GM10847 (cell line): ENCODE data around the gene CD247.

ENCODE experiments used
- POLR2A ChIP-seq: IDR thresholded peaks from 2 replicates; pipeline ENCODE4 v1.6.1; 2011; ENCODE audit not compliant: insufficient read length; ENCODE audit errors: extremely low read depth

Gene CD247

GRCh38 chr1:167447521-167448136 is 70.7 kb downstream of the CD247 start:
- no peak for TF ChIP-seq POLR2A

GRCh38 chr1:167446966-167447365 is 71.4 kb downstream of the CD247 start:
- TF ChIP-seq POLR2A, result no peak

- TF ChIP-seq POLR2A, result no peak
Measured at GRCh38 chr1:167443757-167444156, 74.6 kb downstream of the CD247 start.

- no peak for TF ChIP-seq POLR2A
Measured at GRCh38 chr1:167442854-167443565, 75.3 kb downstream of the CD247 start.

- no peak for TF ChIP-seq POLR2A
Measured at GRCh38 chr1:167442142-167442848, 76.0 kb downstream of the CD247 start.

GRCh38 chr1:167441222-167441621 is 77.1 kb downstream of the CD247 start:
- TF ChIP-seq POLR2A, result no peak

GRCh38 chr1:167440776-167441175 is 77.6 kb downstream of the CD247 start:
- TF ChIP-seq POLR2A, result no peak

GRCh38 chr1:167440345-167440744 is 78.0 kb downstream of the CD247 start:
- TF ChIP-seq POLR2A, result no peak

GRCh38 chr1:167439301-167439988 is 78.9 kb downstream of the CD247 start:
- TF ChIP-seq POLR2A, result no peak

- TF ChIP-seq POLR2A, result no peak
Measured at GRCh38 chr1:167438171-167439138, 79.9 kb downstream of the CD247 start.

- TF ChIP-seq POLR2A, result no peak
Measured at GRCh38 chr1:167435484-167435883, 82.8 kb downstream of the CD247 start.

- no peak for TF ChIP-seq POLR2A
Measured at GRCh38 chr1:167434306-167434705, 84.0 kb downstream of the CD247 start.

GRCh38 chr1:167433884-167434283 is 84.4 kb downstream of the CD247 start:
- no peak for TF ChIP-seq POLR2A

GRCh38 chr1:167432780-167433179 is 85.5 kb downstream of the CD247 start:
- TF ChIP-seq POLR2A, result no peak
